ENCODE measurements around the gene GLB1L.
A peak's percentile ranks its signal among the peaks of the same experiment; 100 is the strongest.
"Not testable (repeated sequence)": the region's sequence is repeated elsewhere in the genome, so short reads cannot be mapped to it uniquely, and the experiment has no call there.

The GLB1L gene

DNA sequence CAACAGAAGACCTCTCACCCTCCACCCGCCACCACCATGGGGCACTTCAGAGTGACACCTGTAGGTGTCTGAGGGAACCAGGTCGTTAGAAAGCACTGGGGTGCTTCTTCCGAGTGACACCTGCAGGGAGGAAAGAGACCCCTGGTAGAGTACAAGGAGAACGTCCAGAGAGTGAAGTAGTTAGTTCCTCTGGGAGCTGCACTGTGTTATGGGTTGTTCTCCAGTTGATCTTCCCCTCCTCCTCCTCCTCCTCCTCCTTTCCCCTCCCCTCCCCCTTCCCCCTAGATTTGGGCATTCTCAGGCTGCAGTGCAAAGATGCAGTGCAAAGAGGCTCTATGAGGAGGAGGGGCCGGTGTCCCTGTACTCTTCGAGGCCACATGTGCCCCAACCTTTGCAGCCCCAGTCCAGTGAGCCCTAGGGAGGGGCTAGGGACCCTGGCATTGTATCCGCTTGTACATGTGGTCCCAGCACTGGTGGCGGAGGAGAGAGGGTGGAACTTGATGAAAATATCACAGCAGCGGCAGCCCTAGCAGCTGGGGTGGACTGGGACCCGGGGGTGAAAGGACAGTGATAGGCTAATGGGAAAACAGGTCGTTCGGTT lies 34.8 kb upstream of the GLB1L start:
- no peak for ATAC-seq

DNA sequence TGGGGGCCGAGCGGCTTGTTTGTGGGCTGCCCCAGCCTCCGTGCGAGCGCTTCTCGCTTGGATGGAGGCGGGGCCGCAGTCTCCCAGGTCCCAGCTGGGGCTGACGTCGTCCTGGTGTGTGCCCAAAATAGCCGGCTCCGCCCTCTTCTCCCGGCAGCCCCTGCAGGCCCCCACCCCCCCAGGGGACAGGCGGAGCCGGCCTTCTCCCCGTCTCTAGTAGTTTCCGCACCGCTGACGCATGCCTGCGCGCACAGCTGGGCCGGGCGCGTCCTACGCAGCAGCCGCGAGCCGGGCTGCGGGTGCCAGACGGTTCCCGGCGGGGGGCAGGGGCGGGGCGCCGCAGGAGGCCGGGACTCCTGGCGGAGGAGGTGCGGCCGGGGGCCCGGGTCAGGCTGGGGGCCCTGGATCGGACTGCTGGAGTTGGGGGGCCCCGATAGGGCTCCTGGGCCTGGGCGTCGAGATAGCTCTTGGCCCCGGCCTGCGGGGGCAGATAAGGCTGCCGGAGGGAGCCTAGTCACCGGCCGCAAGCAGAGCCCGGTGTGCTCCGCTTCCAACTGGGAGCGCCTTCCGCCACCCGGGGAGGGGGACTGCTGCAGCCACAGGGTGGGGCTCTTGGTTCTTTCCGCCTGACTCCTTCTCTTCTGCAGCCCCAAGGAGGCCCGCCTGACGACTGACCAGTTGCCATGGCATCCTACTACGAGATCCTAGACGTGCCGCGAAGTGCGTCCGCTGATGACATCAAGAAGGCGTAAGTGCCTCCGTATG lies 34.1 kb upstream of the GLB1L start, which contains the start of gene DNAJB2:
TSS of gene DNAJB2 (plus strand) at position 216 of the 765 bp plus-strand sequence. CDS start at position 684, 468 bp downstream.
- peak; percentile 88 to 92 for ATAC-seq

DNA sequence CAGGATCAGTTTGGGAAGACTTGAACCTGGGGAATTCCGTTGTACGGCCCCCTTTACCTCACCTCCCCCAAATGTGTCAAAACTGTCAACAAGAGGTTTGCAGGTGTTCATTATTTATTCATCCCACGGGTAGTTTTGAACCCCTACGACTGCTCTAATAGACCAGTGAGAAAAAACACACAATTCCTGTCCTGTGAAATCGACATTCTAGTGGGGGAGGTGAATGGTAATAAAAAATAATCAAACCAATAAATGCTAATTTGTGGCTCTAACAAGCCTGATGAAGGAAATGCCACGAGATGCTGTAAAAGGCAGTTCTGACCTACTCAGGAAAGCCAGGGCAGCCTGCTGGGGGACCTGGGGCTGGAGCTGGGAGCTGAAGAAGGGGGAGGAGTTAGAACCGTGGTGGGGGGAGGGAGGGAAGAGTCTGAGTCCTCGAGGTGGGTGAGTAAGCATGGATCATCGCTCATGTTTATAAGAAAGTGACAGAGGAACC lies 33.5 kb upstream of the GLB1L start:
- ATAC-seq: no peak

DNA sequence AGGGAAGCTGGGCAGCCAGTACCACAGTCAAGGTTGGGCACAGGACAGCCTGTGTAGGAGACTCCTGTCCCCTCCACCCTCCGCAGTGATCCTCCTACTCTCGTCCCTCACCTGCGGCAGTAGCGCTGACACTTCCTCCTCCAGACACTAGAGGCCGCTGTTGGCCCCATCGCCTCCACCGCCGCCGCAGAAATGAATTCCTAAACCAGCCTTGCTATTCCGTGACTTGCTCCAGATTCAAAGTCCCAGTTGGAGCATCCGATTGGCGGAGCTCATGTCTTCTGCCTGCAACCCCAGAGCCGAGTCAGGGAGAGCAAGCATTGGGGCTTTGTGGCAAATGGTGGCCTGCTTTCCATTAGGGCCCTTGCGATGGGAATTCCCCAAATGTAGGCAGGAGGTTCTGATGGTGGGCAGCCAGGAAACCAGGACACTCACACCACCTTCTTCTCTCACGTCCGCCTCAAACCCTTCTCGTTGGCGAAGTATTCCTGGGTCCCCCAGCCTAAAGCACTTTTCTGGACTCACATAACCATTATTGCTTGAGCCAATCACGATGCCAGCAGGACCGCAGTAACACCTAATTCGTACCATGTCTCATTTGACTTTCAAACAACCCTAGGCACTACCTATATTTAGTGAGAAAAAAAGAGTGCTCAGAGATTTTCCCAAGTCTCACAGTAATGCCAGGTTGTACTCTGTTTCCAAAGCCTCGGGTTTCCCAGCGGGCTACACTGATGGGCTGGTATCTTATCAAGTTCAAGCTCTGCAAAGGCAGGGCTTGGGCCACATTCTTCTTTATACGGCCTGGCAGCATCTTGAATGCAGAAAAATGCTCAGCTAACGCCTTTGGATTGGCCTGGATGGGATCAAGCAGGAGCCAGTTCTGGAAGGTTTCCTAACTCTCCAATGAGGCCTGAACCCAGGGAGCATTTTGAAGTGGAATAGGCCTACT lies 32.7 kb upstream of the GLB1L start:
- no peak for ATAC-seq

DNA sequence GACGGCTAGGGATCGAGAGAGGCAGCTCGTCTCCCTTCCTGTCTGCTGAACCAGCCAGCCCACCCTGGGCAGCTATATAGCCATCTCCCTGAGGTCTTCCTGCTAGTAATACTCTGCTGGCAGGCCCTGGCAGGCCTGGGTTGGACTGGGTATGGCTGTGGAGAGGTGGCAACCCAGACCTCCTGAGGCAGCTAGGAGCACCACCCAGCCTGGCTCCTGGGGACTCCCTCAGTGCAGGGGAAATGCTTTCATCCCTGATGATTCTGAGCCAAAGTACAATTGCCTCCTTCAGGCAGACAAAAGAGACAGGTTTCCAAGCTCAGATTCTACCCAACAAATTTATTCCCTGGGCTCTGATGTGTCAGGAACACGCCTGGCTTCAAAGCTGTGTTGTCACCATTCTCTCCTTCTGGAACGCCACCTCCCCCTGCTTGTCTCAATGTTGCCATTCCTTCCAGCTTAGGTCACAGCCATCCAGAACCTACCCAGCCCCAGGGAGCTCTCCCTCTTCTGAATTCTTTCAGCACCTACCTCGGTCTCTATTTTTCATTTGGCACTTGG lies 29.2 kb upstream of the GLB1L start:
- ATAC-seq: no peak

DNA sequence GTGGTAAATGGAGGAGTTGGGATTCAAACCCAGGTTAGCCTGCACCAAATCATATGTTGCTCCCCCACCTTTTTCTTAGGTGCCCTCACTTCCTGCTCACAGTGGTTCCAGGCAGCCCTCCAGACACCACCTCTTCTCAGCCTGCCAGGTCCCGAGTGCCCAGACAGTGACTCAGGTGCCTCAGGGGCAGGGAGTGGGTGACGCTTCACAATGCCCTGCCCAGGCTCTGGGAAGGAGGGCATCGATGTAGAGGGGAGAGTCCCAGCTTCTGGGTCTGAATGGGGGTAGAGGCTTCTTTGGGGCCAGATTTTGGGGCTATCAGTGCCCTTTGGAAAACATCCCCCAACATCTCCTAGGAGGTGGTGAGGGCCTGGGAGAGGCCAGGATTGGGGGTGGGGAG lies 28.7 kb upstream of the GLB1L start:
- no peak for ATAC-seq

DNA sequence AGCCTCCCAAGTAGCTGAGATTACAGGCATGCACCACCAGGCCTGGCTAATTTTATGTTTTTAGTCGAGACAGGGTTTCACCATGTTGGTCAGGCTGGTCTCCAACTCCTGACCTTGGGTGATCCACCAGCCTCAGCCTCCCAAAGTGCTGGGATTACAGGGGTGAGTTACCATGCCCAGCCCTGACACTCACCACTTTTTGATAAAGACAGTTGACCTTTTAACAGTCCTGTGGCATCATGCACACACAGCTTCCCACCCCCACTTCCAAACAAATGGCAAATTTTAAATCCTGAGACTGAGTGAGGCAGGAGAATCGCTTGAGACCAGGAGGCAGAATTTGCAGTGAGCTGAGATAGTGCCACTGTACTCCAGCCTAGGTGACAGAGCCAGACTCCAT lies 27.8 kb upstream of the GLB1L start:
- ATAC-seq: no peak

DNA sequence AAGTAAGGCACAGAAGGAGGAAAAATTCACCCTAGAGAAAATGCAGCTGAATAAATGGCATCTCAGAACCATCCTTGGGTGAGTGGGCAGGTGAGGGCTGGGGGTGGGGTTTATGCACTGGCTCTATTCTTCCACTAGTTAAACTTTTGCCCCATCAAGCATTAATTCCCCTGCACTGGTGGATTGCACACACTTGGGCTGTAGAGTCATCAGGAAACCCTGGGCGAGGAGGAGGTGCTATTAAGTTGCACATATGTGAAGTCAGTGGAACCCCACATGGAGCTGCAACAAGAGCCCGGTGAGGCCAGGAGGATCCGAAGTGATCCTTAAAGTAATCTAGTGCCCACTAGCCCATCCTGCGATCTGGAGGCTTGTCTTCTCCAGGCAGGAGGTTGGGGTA lies 27.1 kb upstream of the GLB1L start:
- no peak for ATAC-seq

DNA sequence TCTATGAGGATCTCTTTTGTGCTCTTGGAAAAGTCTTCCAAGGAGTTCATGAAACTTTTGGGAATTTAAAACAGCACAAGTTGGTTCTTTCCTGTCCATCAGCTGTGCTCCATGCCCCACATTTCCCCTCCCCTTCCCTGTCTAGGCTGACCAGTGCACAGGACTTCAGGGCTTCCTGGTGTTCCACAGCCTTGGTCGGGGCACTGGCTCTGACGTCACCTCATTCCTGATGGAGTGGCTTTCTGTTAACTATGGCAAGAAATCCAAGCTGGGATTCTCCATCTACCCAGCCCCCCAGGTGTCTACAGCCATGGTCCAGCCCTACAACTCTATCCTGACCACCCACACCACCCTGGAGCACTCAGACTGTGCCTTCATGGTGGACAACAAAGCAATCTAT lies 25.8 kb upstream of the GLB1L start:
- no peak for ATAC-seq

DNA sequence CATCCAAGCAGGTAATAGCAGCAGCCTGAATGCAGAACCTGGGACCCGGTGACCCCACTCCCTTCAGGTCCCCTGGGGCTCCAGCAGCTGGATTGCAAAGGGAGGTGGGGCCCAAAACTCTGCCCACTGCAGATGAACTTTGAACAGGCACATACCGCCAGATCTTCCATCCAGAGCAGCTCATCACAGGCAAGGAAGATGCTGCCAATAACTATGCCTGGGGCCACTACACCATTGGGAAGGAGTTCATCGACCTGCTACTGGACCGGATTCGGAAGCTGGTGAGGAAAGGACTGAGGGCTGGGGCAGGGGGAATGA lies 24.8 kb upstream of the GLB1L start:
- no peak for ATAC-seq

DNA sequence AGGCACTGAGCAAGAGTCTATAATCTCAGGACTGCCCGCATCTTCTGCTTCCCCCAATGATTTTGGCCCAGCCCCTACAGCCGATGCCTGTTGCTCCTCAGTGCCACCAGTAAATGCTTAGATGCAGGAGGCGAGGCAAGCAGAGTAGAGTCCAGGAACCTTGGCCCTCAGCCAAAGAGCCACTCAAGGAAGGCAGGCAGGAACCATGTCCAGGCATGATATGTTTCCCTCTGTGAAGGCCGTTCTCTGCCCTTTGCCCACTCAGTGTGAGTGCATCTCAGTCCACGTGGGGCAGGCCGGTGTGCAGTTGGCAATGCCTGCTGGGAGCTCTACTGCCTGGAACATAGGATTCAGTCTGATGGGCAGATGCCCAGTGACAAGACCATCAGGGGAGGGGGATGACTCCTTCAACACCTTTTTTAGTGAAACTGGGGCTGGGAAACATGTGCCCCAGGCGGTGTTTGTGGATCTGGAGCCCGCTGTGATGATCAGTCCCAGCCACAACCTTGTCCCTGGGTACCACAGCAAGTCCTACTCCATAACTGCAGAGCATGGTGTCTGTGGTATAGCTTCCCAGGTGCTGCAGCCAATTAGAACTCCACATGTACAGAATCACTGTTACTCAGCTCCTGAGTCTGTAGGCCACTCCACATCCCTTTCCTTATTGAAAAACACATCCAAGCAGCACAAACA lies 24.3 kb upstream of the GLB1L start:
- no peak for ATAC-seq

DNA sequence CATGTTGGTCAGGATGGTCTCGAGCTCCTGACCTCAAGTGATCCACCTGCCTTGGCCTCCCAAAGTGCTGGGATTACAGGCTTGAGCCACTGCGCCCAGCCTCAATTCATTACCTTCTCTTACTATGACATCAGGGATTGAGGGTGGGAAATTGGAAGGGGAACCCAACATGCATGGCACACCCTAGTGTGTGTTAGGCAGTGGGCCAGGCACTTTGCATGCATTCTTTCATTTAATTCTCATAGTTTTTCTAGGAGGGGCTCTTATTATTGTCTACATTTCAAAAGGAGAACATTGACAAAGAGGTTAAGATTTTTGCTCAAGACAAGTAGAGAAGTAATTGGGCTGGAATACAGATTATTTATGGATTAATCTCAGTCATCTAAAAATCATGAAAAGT lies 23.1 kb upstream of the GLB1L start:
- no peak for ATAC-seq

DNA sequence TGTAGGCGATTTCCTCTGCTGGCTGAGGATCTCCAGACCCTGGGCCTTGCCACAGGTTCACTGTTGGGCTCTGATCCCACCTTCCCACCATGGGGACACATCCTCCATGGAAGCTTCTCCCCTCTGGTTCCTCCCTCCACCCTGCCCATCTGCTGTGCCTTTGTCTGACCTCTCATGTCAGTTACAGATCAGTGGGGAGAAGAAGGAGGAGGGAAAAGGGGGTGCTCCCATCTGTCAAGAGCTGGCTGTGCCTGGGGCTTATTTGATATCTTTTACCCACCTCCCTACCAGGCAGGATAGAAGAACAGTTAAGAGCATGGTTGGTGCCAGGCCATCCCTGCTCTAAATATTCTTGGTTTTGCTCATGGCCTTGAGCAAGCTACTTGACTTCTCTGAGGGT lies 21.6 kb upstream of the GLB1L start:
- no peak for ATAC-seq

DNA sequence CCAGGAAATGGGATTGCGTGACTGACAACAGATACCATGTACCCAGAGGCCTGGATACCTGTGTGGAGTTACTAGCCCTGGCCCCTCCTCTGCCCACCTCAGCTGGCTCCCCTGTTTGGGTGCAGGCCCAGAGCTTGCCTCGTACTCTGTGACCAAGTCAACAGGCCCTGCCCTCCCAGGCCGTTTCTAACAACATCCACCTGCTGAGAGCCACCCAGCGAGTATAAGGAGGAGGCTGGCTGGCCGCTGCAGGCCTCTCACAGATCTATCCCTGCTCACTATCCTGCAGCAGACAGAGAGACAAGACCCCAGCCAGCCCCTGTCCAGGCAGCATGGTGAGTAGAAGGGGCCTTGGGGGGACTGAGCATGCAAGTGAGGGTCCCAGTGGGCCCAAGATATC lies 21.0 kb upstream of the GLB1L start:
- no peak for ATAC-seq

DNA sequence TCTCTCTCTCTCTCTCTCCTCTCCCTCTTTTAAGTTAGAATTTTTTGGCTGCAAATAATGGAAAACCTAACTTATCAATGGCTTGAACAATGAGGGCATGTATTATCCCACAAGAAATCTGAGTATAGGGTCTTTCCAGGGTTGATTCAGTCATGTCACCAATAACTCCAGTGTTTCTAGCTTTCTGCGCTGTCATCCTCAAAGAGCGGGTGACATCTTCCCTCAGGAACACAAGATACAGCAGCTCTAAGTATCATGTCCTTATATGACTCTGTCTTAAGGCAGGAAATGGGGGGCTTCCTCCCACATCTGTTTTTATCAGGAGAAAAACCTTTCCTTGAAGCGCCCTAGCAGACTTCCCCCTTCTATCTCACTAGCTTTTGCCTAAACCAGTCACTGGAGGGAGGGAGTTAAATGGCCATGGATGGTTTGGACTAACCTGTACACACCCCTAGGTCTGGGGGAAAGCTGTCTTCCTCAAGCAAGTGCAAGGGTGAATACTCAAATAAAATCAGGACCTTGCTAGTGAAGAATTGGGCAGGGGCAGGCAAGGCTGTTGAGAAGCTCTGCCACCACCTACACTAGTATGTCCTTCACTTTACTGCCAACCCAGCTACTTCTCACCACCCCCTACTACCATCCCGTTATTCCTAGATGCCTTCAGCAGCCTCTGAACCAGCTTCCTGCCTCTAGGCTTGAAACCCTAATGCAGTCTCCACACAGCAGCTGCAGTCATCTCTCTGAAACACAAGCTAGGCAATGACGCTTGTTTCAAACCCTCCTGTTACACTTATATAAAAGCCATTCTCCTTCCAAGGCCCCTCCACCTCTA lies 16.0 kb upstream of the GLB1L start:
- ATAC-seq: no peak

DNA sequence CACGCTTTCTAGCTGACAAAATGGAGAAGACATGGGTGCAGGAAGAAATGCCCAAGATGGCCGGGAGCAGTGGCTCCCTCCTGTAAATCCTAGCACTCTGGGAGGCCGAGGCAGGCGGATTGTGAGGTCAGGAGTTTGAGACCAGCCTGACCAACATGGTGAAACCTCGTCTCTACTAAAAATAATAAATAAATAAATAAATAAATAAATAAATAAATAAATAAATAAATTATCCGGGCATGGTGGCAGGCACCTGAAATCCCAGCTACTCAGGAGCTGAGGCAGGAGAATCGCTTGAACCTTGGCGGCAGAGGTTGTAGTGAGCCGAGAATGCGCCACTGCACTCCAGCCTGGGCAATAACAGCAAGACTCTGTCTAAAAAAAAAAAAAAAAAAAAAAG lies 13.7 kb upstream of the GLB1L start:
- ATAC-seq: not testable (repeated sequence)

DNA sequence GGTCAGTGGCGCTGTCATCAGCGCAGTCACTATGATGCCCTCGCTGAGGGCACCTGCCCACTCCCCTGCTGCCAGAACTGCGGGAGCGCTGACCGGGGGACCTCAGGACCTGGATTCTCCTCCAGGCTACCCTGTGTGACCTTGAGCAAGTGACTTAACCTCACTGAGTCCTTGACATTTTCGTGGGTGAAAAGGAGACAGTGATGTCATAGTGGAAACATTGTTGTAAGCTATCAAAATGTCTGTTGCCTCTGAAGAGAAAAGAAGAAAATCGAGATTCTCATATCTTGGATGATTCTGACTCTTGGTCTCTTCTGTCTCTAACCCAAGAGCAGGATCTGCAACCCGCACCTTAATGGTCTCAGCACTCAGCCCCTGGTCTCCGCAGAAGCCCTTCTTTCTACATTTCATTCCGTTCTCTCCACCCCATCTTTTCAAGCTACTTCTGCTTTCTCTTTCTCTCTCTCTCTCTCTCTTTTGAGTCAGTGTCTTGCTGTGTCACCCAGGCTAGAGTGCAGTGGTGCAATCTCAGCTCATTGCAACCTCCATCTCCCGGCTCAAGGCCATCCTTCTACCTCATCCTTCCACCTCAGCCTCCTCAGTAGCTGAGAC lies 9.5 kb upstream of the GLB1L start:
- ATAC-seq: peak; percentile 65 to 67

DNA sequence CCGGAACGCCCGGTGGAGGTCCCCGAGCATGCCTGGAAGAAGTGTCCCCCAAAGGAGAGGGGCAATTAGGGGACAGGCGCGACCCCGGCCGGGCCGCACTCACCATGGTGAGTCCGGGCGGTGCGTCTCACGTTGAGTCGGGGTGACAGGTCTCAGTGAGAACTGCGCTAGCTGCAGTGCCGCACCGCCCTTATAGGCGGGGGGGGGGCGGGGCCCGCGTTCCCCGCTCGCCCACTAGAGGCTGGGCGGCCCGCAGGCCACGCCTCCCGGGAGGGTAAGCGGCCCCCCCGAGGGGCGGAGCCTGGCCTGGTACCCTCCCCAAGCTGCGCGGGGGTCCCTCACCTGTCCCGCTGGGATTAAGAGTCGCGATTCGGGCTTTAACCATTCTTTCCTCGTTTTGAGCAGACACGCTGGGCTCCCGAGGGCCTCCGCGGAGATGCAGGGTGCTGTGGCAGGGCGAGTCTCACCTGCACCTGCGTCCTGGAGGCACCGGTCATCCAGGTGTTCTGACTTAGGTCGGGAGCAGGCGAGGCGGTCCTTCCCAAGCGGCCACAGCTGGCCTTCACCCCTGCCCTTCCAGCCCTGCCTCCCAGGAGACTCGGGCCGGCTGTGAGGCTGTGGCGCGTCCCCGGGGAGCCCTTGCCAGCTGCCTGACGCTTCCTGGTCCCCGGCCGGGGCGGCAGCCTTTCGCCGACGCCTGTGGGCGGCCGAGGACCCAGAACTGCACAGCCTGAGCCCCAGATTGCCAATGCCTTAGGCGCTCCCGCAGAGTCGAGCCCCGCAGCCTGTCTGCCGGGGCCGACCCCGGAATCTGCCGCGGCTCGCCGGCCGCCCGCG lies 8.7 kb upstream of the GLB1L start, which contains the start of gene TUBA4A:
TSS of gene TUBA4A (minus strand) at position 166 of the 837 bp plus-strand sequence. CDS start at position 106, 60 bp downstream.
- ATAC-seq: peak; percentile 71 to 73

DNA sequence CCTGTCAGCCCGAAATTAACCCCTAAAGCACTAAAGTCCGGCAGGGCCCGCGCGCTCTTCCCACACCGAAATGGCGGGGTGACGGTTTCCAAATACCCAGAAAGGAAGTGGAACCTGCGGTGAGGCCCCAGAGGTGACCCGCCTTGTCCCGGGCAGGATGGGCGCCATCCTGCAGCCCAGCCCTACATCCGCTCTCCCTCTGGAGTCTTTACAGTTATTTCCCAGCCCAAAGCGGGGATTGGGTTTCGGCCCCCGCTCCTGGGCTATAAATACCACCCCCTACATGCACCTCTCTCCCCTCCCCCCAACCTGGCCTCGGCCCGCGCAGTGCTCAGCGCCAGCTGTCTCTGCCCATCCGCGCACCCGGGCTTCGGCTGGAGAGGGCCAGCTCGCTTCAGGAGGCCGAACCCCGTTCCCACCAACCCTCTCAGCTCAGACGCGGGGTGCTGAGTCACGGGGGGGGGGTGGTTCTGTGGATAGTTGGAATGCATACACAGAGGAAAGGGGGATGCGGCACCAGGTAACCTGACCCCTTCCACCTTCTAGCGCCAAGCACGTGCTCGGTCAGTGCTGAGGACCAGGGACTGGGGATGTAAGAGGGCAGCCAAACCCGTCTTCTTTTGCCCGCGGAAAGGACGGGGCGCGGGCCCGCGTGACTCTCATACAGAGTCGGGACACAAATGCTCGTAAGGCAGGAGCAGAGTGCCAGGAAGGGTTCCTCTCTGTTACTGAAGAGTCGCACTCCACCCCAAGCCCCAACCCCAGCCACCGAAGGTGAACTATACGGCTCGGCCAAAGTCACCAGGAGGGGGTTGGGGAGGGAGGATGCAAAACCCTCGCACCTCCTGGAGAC lies 7.9 kb upstream of the GLB1L start, which contains the start of gene TUBA4B:
TSS of gene TUBA4B (plus strand) at position 344 of the 853 bp plus-strand sequence. CDS start at position 509, 165 bp downstream.
- ATAC-seq: peak; percentile 9 to 22

Measured in activated CD4-positive, CD25-positive, alpha-beta regulatory T cell treated with anti-CD3 and anti-CD28 coated beads, Interleukin-2, amount 50 U/mL, for 24 hours (primary cell).